GM12865 (cell line): ENCODE data around the gene GRM4.

Source experiments
- DNase-seq: peaks from one replicate; pipeline ENCODE4 v3.0.0; 2010; ENCODE audit warnings: low read depth
- H3K4me3 ChIP-seq: 2 replicates; pipeline ENCODE4 v1.5.1; 2011; ENCODE audit warnings: mild to moderate bottlenecking, low read depth, low read length, control low read depth
- TF ChIP-seq, protein P1 (sequence below): IDR thresholded peaks from 2 replicates; pipeline ENCODE4 v1.5.1; 2011; ENCODE audit warnings: low read length, control low read depth, low read depth, inconsistent platforms; ENCODE audit not compliant: insufficient read depth; ENCODE audit errors: missing control alignments

GRM4 gene

GRCh38 chr6:34170346-34170745 is 24.5 kb upstream of the GRM4 start:
- TF ChIP-seq, protein P1, sequence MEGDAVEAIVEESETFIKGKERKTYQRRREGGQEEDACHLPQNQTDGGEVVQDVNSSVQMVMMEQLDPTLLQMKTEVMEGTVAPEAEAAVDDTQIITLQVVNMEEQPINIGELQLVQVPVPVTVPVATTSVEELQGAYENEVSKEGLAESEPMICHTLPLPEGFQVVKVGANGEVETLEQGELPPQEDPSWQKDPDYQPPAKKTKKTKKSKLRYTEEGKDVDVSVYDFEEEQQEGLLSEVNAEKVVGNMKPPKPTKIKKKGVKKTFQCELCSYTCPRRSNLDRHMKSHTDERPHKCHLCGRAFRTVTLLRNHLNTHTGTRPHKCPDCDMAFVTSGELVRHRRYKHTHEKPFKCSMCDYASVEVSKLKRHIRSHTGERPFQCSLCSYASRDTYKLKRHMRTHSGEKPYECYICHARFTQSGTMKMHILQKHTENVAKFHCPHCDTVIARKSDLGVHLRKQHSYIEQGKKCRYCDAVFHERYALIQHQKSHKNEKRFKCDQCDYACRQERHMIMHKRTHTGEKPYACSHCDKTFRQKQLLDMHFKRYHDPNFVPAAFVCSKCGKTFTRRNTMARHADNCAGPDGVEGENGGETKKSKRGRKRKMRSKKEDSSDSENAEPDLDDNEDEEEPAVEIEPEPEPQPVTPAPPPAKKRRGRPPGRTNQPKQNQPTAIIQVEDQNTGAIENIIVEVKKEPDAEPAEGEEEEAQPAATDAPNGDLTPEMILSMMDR: no peak
- no peak for DNase-seq
- H3K4me3 ChIP-seq: no peak overlapping the region

DNA sequence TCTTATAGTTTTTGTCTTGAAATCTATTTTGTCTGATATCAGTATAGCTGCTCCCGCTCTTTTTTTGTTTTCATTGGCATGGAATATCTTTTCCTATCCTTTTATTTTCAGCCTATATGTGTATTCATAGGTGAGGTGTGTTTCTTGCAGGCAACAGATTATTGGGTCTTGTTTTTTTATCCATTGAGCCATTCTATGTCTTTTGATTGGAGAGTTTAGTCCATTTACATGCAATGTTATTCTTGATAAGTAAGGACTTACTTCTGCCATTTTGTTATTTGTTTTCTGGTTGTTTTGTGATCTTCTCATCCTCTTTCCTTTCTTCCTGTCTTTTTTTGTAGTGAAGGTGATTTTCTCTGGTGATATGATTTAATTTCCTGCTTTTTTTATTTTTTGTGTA is 24.0 kb upstream of the GRM4 start:
- TF ChIP-seq, protein P1: no peak
- H3K4me3 ChIP-seq: no peak overlapping the region
- DNase-seq: no peak

DNA sequence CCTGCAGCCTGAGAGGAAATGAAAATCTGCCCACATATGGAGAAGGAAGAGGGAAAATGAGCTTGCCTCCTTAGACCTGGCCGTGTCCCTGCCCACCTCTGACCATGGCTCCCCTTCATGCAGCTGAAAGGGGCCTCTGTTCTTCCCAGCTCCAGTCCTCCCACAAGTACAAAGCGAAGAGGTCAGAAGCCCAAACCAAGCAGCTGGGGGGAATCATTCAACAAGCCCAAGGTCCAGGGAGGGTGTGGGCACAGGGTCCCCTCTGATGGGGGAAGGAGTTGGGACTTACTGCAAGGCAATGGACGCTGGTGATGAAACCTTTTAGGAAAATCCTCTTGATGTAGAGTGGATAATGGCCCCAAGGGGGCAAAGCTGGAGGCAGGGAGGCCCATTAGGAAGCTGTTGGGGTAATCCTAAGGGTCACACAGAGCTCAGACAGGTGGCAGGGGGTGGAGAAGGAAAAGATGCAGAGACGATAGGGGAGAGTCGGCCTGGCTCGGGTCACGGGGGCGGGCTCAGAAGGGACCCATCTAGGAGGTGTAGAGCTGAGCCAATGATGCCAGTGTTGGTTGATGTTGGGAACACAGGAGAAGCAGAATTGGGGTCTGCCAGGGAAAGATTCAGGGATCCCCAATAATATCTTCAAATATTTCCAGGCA is 16.1 kb upstream of the GRM4 start:
- H3K4me3 ChIP-seq: no peak overlapping the region
- TF ChIP-seq, protein P1: no peak
- DNase-seq: no peak

GRCh38 chr6:34159844-34160243 is 14.0 kb upstream of the GRM4 start:
- no peak for DNase-seq
- TF ChIP-seq, protein P1: no peak
- H3K4me3 ChIP-seq: no peak overlapping the region

DNA sequence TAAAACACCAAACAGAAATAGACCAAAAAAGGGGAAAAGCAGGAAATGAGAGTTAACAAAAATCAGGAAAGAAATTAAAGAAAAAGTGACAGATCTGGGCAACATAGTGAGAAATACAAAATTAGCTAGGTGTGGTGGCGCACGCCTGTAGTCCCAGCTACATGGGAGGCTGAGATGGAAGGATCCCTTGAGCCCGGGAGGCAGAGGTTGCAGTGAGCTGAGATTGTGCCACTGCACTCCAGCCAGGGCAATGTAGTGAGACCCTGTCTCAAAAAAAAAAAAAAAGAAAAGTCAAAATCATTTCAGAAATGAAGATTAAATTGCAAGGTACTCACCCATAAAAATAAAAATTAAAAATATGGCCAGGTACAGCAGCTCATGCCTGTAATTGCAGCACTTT is 13.0 kb upstream of the GRM4 start:
- TF ChIP-seq, protein P1: no peak
- H3K4me3 ChIP-seq: no peak overlapping the region
- DNase-seq: no peak

DNA sequence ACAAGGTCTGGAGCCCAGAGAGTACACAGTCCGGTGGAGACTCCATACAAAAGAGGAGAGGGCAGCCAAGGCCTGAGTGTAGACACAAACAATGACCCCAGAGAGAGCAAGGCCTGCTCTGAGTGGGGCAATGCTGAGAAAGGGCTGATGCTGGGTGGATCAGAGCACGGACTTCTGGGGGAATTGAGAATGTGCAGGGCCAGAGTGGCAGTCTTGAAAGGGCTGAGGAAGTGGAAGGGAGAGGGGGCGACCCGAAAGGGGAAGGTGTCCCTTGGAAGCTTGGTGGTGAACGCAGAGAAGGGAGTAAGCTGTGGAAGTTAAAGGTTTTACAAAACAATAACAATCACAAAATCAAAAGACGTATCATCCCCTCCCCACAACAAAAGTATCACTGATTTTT is 12.0 kb upstream of the GRM4 start:
- no peak for DNase-seq
- TF ChIP-seq, protein P1: no peak

DNA sequence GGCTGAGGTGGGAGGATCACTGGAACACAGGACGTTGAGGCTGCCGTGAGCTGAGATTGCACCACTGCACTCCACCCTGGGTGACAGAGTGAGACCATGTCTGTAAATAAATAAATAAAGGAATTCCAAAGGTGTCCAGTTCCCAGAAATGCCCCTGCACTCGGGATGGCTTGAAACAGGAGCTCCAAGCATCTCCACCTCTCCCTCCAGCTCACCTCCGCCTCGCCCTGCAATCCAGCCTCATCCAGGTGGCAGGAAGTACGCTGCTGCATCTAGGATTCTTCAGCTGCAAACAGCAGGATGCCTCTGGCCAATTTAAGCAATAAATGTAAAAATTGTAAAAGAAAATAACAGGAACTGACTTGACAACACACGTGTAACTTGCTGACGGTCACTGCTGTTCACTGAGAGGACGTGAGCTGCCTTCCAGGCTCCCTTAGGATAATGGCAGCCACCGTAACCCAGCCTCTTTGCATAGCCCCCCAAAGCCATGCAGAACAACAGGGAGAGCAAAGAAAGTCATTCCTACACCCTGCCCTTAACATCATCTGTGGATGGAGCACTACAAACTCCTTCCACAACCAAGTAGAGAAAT is 11.4 kb upstream of the GRM4 start:
- TF ChIP-seq, protein P1: no peak
- DNase-seq: no peak
- H3K4me3 ChIP-seq: no peak overlapping the region

More for the DNA sequence above, 12.0 kb upstream of the GRM4 start:
- no peak overlapping the region for H3K4me3 ChIP-seq
